DMS114 treated with DMSO at 0.1 percent for 48 hours (cell line): ENCODE measurements around the gene KRTAP4-7.
"Not testable (repeated sequence)": the region's sequence is repeated elsewhere in the genome, so short reads cannot be mapped to it uniquely, and the experiment has no call there.

ENCODE experiments used
- DNase-seq: peaks from one replicate; lab custom pipeline; 2025; ENCODE audit not compliant: unreplicated experiment; lab: John Stamatoyannopoulos, UW

KRTAP4-7 gene

DNA sequence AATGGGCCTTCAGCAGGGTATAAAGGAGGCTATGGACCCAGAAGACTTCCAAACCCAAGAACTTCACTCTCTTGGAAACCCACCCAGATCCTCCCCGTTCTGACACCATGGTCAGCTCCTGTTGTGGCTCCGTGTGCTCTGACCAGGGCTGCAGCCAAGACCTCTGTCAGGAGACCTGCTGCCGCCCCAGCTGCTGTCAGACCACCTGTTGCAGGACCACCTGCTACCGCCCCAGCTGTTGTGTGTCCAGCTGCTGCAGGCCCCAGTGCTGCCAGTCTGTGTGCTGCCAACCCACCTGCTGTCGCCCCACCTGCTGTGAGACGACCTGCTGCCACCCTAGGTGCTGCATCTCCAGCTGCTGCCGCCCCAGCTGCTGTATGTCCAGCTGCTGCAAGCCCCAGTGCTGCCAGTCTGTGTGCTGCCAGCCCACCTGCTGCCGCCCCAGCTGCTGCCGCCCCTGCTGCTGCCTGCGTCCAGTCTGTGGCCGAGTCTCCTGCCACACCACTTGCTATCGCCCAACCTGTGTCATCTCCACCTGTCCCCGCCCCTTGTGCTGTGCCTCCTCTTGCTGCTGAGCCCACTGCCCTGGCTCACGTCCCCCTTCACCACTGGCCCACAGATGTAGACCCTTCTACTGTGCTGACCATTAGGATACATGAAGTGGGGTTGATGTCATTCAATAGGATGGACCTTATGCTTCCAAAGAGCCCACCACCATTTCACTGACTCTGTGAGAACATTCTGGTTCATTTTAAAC, at the start of gene KRTAP4-7:
Gene KRTAP4-7, plus strand, starts transcription at position 51 of the 757 bp plus-strand sequence. Its CDS starts 57 bp downstream, at position 108.
- not testable (repeated sequence) for DNase-seq

DNA sequence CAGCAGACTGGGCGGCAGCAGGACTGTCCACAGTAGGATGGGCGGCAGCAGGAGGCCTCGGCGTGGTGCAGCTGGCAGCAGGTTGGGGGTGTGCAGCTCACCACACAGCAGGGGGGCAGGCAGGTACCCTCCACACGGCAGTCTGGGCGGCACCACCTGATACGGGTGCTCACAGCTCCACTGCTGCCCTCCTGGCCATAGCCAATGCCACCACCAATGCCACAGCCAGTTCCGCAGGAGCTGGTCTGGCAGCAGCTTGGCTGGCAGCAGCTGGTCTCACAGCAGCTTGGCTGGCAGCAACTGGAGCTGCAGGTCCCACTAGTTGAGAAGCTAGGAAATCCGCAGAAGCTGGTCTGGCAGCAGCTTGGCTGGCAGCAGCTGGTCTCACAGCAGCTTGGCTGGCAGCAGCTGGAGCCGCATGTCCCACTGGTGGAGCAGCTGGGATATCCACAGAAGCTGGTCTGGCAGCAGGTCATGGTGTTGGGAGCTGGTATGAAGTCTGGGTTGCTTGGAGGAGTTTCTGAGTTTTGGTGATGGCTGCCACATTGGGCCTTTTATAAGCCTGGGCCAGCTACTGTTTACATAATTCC, 49.5 kb upstream of the KRTAP4-7 start, which contains the start of gene KRTAP1-3:
Gene KRTAP1-3, minus strand, starts transcription at position 529 of the 590 bp plus-strand sequence. Its CDS starts 53 bp downstream, at position 476.
- DNase-seq = not testable (repeated sequence)

DNA sequence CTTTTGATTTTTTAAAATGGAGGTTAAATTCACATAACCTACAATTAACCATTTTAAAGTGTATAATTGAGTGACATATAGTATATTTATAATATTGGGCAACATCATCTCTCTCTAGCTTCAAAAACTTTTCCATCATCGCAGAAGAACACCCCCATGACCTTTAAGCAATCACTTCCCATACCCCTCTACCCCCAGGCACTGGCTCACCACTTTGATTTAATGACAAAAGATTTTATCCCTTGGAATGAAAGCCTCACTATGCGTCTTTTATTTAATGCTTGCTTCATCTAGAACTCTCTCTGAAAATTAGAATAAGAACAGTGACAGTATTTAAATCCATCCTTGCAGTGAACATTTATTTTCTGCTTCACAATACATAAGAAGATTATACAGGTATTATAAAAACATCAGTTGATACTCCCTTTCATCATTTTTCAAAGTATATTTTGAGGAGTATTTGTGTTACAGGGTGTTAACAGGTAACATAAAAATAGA, 46.0 kb upstream of the KRTAP4-7 start:
- DNase-seq = no peak

DNA sequence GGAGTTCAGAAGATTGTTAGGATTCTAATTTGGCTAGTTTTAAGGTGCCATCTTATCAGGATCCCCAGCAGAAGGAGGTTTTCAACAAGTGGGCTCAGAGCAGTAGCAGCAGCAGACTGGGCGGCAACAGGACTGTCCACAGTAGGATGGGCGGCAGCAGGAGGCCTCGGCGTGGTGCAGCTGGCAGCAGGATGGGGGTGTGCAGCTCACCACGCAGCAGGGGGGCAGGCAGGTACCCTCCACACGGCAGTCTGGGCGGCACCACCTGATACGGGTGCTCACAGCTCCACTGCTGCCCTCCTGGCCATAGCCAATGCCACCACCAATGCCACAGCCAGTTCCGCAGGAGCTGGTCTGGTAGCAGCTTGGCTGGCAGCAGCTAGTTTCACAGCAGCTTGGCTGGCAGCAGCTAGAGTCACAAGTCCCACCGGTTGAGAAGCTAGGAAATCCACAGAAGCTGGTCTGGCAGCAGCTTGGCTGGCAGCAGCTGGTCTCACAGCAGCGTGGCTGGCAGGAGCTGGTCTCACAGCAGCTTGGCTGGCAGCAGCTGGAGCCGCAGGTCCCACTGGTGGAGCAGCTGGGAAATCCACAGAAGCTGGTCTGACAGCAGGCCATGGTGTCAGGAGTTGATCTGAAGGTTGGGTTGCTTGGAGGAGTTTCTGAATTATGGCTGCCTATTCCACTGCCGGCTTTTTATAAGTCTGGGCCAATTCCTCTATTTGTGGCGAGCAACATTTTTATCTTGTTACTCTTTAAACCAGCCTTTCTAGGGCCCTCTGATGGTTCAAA, 43.0 kb upstream of the KRTAP4-7 start, which contains the start of gene KRTAP1-1:
Gene KRTAP1-1, minus strand, starts transcription at position 668 of the 789 bp plus-strand sequence. Its CDS starts 53 bp downstream, at position 615.
- not testable (repeated sequence) for DNase-seq

DNA sequence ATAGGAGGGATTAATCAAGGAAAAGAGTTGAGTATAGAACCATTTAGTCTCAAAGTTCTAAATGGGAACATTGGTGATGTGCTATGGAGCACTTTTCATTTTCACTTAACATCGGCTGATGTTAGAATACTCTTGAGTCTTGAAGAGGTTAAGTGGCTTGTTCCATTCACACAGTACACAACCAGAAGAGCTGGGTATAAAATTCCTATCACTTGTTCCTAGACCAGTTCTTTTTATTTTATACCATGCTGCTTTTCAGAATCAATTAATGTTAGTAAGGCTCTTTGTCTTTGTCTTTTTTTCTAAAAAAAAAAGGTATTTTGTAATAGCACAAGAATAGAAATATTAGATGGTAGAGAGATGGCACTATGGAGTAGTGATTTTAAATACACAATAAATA, 41.0 kb upstream of the KRTAP4-7 start:
- DNase-seq = no peak

DNA sequence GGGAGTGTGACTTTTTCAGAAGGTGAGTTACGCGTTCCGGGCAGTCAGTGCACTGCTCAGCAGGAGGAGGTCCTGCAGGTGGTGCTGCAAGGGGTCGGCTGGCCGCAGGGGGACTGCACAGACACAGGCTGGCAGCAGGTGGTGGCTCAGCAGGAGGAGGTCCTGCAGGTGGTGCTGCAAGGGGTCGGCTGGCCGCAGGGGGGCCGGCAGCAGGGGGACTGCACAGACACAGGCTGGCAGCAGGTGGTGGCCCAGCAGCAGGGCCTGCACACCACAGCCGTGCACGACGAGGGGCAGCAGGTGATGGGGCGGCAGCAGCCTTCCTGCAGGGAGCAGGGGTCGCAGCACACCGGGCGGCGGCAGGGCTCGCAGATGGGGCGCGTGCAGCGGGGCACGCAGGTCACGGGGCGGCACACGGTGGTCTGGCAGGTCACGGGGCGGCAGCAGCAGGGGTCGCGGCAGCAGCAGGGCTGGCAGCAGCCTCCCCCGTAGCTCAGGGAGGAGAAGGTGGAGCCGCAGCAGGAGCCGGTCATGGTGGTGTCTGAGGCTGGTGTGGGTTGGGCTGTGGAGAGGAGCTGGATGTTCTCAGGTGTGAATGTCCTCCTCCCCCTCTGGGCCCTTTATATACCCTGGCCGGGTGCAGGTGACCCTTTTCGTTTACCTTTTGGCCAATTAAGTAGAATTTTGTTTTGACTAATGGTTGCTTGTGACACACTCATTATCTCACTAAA, 37.0 kb upstream of the KRTAP4-7 start, which contains the start of gene KRTAP2-1:
Gene KRTAP2-1, minus strand, starts transcription at position 582 of the 731 bp plus-strand sequence. Its CDS starts 49 bp downstream, at position 533.
- not testable (repeated sequence) for DNase-seq

- DNase-seq = no peak
These were observed 35.5 kb upstream of the KRTAP4-7 start for GRCh38 chr17:41048441-41048840.

- no peak for DNase-seq
These were observed 34.8 kb upstream of the KRTAP4-7 start for GRCh38 chr17:41049110-41049509.

DNA sequence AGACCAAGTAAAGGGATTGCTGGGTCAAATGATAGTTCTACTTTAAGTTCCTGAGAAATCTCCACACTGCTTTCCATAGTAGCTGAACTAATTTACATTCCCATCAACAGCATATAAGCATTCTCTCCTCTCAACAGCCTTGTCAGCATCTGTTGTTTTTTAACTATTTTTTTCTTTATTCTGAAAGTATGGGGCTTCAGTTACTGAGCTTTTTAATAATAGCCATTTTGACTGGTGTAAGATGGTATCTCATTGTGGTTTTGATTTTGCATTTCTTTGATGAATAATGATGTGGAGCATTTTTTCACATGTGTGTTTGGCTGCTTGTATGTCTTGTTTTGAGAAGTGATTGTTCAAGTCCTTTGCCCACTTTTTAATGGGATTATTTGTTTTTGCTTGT, 31.4 kb upstream of the KRTAP4-7 start:
- no peak for DNase-seq

DNA sequence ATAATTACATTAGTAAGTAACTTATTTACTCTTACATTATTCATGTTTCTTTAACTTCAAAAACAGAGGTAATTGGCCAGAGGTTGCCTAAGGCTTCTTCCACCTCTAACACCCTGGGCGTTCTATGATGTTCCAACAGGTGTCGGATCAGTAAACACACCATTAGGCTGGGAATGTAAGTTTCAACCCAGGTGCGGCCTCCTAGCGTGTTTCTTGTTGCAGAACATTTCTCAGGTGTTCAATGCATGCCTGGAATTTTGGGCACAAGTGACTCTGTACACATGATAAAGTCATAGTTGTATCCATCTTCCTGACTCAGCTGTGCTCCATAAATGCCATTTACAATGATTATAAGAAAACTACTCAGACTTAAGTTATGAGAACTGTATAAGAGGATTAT, 29.9 kb upstream of the KRTAP4-7 start:
- no peak for DNase-seq

DNA sequence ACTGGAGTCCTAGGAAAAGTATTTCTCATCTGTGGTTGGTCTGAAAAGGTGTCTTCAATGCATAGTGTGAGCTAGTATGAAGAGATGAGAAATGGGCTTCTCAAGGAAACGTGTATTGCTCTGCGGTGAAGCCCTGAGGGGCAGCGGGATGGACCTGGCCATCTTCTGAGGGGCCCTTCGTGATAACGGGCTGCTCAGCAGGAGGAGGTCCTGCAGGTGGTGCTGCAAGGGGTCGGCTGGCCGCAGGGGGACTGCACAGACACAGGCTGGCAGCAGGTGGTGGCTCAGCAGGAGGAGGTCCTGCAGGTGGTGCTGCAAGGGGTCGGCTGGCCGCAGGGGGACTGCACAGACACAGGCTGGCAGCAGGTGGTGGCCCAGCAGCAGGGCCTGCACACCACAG, 29.4 kb upstream of the KRTAP4-7 start:
- DNase-seq = not testable (repeated sequence)

GRCh38 chr17:41055130-41055529, 28.8 kb upstream of the KRTAP4-7 start, which contains the start of gene KRTAP2-2:
Gene KRTAP2-2, minus strand, starts transcription at chr17:41055230. Its CDS starts 19 bp downstream, at chr17:41055211.
- DNase-seq = not testable (repeated sequence)

- no peak for DNase-seq
These were observed 26.4 kb upstream of the KRTAP4-7 start for GRCh38 chr17:41057547-41057946.

DNA sequence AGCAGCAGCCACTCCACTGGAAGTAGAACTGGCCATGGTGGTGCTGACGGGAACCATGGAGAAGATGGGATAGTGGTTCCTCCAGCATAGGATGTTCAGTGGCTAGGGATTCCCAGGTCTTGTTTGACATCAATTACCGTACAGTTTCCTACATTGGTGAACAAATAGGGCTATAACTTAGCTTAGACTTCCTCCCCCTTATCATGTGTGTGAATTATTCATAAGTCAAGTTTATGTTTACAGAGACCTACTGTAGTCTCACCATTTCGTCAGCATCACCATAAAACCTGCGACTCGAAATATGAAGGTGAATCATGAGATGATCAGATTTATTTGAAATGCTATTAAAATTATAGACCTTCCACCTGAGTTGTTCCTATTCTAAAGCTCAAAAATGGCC, 25.2 kb upstream of the KRTAP4-7 start:
- DNase-seq = no peak

DNA sequence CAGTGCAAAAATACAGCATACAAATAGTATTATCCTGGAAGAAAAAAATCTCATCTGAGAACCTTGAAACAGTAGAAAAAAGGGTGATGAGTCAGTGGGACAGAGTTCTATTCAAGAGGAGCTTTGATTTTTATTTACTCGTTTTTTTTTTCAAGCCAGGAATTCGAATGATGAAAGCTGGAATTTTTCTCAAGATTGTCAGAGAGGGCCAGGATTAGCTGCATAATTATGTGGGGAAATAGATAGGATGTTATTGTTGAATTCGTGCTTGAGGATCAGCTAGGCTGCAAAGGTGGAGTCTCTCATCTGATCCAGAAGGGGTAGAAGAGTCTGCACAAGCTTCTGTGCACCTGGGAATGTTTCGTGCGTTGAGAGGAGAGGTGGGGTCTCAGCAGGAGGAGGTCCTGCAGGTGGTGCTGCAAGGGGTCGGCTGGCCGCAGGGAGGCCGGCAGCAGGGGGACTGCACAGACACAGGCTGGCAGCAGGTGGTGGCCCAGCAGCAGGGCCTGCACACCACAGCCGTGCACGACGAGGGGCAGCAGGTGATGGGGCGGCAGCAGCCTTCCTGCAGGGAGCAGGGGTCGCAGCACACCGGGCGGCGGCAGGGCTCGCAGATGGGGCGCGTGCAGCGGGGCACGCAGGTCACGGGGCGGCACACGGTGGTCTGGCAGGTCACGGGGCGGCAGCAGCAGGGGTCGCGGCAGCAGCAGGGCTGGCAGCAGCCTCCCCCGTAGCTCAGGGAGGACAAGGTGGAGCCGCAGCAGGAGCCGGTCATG, 24.5 kb upstream of the KRTAP4-7 start:
- DNase-seq = not testable (repeated sequence)

DNA sequence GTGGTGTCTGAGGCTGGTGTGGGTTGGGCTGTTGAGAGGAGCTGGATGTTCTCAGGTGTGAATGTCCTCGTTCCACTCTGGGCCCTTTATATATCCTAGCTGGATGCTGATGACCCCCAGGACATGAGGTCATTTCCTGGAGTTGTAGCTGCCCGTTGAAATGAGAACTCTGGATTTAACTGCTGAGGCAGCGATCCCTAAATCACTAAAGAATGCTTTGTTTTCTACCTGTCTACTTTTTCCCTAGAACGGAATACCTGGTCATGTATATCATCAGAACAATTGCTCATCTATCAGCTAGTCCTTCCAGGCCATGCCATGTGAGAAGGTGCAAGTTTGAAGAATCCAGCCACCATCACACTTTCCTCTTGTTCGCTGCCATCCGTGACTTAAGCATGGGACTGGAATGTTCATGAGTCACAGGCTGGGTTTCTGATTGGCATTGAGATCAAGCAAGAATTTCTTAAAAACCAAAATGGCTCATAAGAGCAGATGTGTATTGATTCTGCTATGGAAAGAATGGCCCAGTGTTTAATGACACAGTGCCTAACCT, 23.8 kb upstream of the KRTAP4-7 start, which contains the start of gene KRTAP2-3:
Gene KRTAP2-3, minus strand, starts transcription at position 63 of the 553 bp plus-strand sequence. CDS start 64 bp downstream, outside the sequence.
- DNase-seq = no peak

GRCh38 chr17:41061964-41062363, 22.0 kb upstream of the KRTAP4-7 start:
- no peak for DNase-seq

DNA sequence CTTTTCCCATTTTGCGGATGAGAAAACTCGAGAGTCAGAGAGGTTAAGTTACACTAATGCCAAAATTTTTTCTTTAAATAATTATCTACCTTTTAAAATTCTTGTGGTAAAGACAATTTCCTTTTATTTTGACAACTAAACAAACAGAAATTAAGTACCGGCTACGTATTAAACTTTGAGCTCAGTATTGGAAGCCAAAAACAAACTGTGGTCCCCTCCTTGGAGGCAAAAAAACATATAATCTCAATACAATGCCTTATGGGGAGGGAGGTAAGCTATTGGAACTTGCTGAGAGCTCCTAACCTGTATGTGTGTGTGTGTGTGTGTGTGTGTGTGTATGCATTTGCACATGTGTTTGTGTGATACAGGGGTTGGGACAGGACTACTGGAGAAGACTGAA, 20.5 kb upstream of the KRTAP4-7 start:
- no peak for DNase-seq

DNA sequence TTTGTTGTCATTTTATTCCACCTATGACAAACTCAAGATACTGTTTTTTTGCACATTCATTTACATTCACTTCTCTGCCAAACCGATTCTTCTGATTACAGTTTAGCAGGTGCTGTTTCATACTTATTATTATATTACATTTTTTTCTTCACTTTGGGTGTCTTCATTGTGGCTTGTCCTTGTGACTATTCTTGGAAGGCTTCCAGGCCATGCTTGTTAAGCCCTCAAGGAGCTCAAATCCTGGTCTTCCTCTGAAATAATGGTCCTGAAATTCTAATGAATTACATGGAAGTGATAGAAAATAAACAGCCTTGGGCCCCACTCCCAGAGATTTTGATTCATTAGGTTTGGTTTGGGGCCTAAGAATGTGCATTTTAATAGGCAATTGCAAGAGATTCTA, 19.6 kb upstream of the KRTAP4-7 start:
- DNase-seq = no peak
